Ovary (tissue), 3 donors: Measurements from ENCODE around the gene TRAM2.

Experiments
- CTCF ChIP-seq, 3 donors: fragments of 450-650 bp in 2 of 3; fragments of 200-600 bp in 1 of 3; IDR thresholded peaks; one replicate each; pipeline versions ENCODE4 v1.5.1 to v1.8.0; 2016 to 2022; ENCODE audit warnings: antibody characterized with exemption in 3 of 3, mild to moderate bottlenecking in 1 of 3
- EP300 ChIP-seq: sonication (generic); formaldehyde crosslinking; IDR thresholded peaks from one replicate; pipeline ENCODE4 v1.6.1; 2017; ENCODE audit warnings: antibody characterized with exemption
- POLR2A ChIP-seq: fragments of 450-650 bp; IDR thresholded peaks from one replicate; pipeline ENCODE4 v1.6.1; 2017; ENCODE audit warnings: antibody characterized with exemption, mild to moderate bottlenecking, moderate library complexity
- donor health status: DM: no; HTN: no; CAD: no.

- TF ChIP-seq CTCF (IDR thresholded peaks at IDR 0.05), result no peak
- TF ChIP-seq POLR2A, result no peak
- no peak for TF ChIP-seq EP300
Measured at GRCh38 chr6:52543262-52543661, 33.6 kb downstream of the TRAM2 start.
